PFSK-1 (cell line): ENCODE data around the gene CAP1.

Experiments used
- POLR2AphosphoS5 ChIP-seq: IDR thresholded peaks from 2 replicates; pipeline ENCODE4 v1.6.1; 2012; ENCODE audit warnings: low read depth, mild to moderate bottlenecking, control low read depth, low read length, moderate library complexity
- SIN3A ChIP-seq: IDR thresholded peaks from 2 replicates; pipeline ENCODE4 v1.6.1; 2012; ENCODE audit warnings: mild to moderate bottlenecking, low read length, moderate library complexity, borderline replicate concordance; ENCODE audit not compliant: insufficient read depth

GRCh38 chr1:39992234-39992633 is 48.3 kb upstream of the CAP1 start:
- TF ChIP-seq POLR2AphosphoS5 = no peak
- no peak for TF ChIP-seq SIN3A
